Measurements from ENCODE around the gene GRAMD4. TPM values are rescaled to one million over a fixed set of nuclear protein-coding genes. Genes with fewer than 3 reads are reported as not detected.

The GRAMD4 gene
- total and polyA plus RNA-seq, 2 experiments from 2014 or later: 21.8 to 31.0 TPM

- Histone ChIP-seq H3K9me3 (ENCODE audit: low read depth) (no peaks in the 10 kb centered on the region), H3K27ac (peak overlapping the region; percentile 71), H4K20me1 (ENCODE audit: insufficient read depth, poor library complexity, severe bottlenecking) (peaks cover 17% of the 10 kb centered on the region), H3K79me2 (peaks cover 54% of the 10 kb centered on the region), H2AFZ (no peak overlapping the region), H3K27me3 (no peaks in the 10 kb centered on the region), H3K9me2 (replicated peaks; ENCODE audit: insufficient read depth) (no peaks in the 10 kb centered on the region), H3K36me3 (replicated peaks; ENCODE audit: insufficient read depth, low read depth) (no peaks in the 10 kb centered on the region), H3K4me2 (peak overlapping the region; percentile 97), H3K4me1 (ENCODE audit: insufficient read depth) (peaks cover 65% of the 10 kb centered on the region), H3K4me3 (peak overlapping the region; percentile 64)
- DNase-seq (ENCODE audit: low spot score): peak; percentile 8
- TF ChIP-seq, protein P1, sequence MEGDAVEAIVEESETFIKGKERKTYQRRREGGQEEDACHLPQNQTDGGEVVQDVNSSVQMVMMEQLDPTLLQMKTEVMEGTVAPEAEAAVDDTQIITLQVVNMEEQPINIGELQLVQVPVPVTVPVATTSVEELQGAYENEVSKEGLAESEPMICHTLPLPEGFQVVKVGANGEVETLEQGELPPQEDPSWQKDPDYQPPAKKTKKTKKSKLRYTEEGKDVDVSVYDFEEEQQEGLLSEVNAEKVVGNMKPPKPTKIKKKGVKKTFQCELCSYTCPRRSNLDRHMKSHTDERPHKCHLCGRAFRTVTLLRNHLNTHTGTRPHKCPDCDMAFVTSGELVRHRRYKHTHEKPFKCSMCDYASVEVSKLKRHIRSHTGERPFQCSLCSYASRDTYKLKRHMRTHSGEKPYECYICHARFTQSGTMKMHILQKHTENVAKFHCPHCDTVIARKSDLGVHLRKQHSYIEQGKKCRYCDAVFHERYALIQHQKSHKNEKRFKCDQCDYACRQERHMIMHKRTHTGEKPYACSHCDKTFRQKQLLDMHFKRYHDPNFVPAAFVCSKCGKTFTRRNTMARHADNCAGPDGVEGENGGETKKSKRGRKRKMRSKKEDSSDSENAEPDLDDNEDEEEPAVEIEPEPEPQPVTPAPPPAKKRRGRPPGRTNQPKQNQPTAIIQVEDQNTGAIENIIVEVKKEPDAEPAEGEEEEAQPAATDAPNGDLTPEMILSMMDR (IDR thresholded peaks at IDR 0.05; ENCODE audit: poor library complexity): no peak
- TF ChIP-seq EZH2 (IDR thresholded peaks at IDR 0.05; ENCODE audit: borderline replicate concordance) (no peak), EZH2phosphoT487 (IDR thresholded peaks at IDR 0.05; ENCODE audit: low read depth, severe bottlenecking, unreplicated experiment) (no peak)
- WGBS (ENCODE audit: low lambda C conversion rate, missing lambda C conversion rate): 66% methylated on average over 8 of the region's 9 CpGs
These were observed 41.8 kb upstream of the GRAMD4 start for GRCh38 chr22:46578251-46578823.

DNA sequence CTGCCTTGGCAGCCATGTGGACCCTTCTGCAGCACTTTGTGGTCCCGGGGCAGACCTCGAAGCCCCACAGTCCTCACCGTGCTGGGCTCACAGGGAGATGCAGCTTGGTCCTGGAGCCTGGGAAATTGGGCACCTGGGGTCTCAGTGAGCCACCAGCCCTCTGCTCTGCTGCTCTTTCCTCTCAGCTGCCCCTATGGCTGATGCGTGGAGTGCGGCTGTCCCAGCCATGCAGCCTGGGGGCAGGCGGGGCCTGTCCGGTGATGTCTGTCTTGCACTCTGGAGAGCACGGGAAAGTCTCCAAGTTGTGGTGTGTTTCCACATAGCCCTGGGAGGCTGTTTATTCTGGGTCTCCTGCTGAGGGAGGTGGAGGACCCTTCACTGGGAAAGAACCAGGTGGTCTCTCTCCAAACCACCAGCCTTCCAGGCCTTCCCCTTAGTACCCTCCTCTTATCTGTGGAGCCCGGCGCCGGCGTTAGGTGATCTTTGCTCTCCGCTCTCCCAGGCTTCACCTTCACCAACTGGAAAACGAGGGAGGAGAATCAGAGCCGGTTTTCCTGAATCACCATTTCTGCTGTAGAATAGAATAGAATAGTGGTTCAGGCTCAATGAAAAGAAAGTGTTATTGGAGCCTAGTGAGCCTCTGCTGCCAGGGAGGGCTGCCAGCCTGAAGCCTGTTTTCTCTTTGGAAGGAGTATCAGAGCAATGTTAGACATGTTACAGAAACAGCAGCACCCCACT, 41.2 kb upstream of the GRAMD4 start:
- Histone ChIP-seq H3K79me2 (peaks cover 60% of the 10 kb centered on the region), H3K4me1 (ENCODE audit: insufficient read depth) (peaks cover 65% of the 10 kb centered on the region), H3K27me3 (no peaks in the 10 kb centered on the region), H3K4me2 (peak overlapping the region; percentile 97), H4K20me1 (ENCODE audit: insufficient read depth, poor library complexity, severe bottlenecking) (peaks cover 24% of the 10 kb centered on the region), H3K36me3 (replicated peaks; ENCODE audit: insufficient read depth, low read depth) (no peaks in the 10 kb centered on the region), H2AFZ (no peak overlapping the region), H3K9me3 (ENCODE audit: low read depth) (no peaks in the 10 kb centered on the region), H3K4me3 (no peak overlapping the region), H3K9me2 (replicated peaks; ENCODE audit: insufficient read depth) (no peaks in the 10 kb centered on the region), H3K27ac (peak overlapping the region; percentile 71)
- DNase-seq (ENCODE audit: low spot score): peak; percentile 56
- 50% methylated on average over 15 of the region's 15 CpGs for WGBS (ENCODE audit: low lambda C conversion rate, missing lambda C conversion rate)
- no peak for TF ChIP-seq EZH2phosphoT487 (IDR thresholded peaks at IDR 0.05; ENCODE audit: low read depth, severe bottlenecking, unreplicated experiment)
- TF ChIP-seq, protein P1 (IDR thresholded peaks at IDR 0.05; ENCODE audit: poor library complexity): no peak
- TF ChIP-seq EZH2 (IDR thresholded peaks at IDR 0.05; ENCODE audit: borderline replicate concordance): no peak

GRCh38 chr22:46579751-46580449, 40.3 kb upstream of the GRAMD4 start:
- no peaks in the 10 kb centered on the region for H3K9me2 ChIP-seq (replicated peaks; ENCODE audit: insufficient read depth)
- H2AFZ ChIP-seq: no peak overlapping the region
- H3K4me2 ChIP-seq: peak overlapping the region; percentile 97
- no peak overlapping the region for H3K4me3 ChIP-seq
- 89% methylated on average over 14 of the region's 14 CpGs for WGBS (ENCODE audit: low lambda C conversion rate, missing lambda C conversion rate)
- H3K4me1 ChIP-seq (ENCODE audit: insufficient read depth): peaks cover 65% of the 10 kb centered on the region
- no peaks in the 10 kb centered on the region for H3K9me3 ChIP-seq (ENCODE audit: low read depth)
- DNase-seq (ENCODE audit: low spot score): peak; percentile 8
- H4K20me1 ChIP-seq (ENCODE audit: insufficient read depth, poor library complexity, severe bottlenecking): peaks cover 30% of the 10 kb centered on the region
- no peaks in the 10 kb centered on the region for H3K27me3 ChIP-seq
- H3K36me3 ChIP-seq (replicated peaks; ENCODE audit: insufficient read depth, low read depth): no peaks in the 10 kb centered on the region
- H3K27ac ChIP-seq: peak overlapping the region; percentile 71
- peaks cover 69% of the 10 kb centered on the region for H3K79me2 ChIP-seq
- TF ChIP-seq EZH2phosphoT487 (IDR thresholded peaks at IDR 0.05; ENCODE audit: low read depth, severe bottlenecking, unreplicated experiment): no peak
- no peak for TF ChIP-seq EZH2 (IDR thresholded peaks at IDR 0.05; ENCODE audit: borderline replicate concordance)
- TF ChIP-seq, protein P1 (IDR thresholded peaks at IDR 0.05; ENCODE audit: poor library complexity): no peak
